Measurements from ENCODE around the gene KDM4B. TPM values are rescaled to one million over a fixed set of nuclear protein-coding genes. Genes with fewer than 3 reads are reported as not detected.

Gene KDM4B
- total and polyA plus RNA-seq, 9 of the 15 experiments (the other 6 are each of a cell fraction or from before 2014, with no cell fraction given) = 0.21 to 29.9 (median 7.3) TPM

DNA sequence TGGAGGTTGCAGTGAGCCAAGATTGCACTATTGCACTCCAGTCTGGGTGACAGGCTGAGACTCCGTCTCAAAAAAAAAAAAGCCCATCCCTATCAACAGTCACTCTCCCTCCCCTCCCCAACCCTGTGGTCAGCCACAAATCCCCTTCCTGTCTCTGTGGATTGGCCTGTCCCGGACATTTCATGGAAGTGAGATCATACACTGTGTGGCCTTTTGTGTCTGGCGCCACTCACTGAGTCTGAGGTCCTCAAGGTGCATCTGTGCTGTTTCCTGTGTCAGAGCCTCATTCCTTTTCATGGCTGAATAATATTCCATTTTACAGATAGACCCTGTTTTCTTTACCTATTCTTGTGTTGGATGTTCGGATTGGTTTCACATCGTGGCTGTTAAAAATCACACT lies 222.2 kb downstream of the KDM4B start (continued):
- TF ChIP-seq MED1 (CRISPR knock-in tag; IDR thresholded peaks at IDR 0.05; ENCODE audit: borderline replicate concordance) = no peak
- TF ChIP-seq CBX8 (IDR thresholded peaks at IDR 0.05; ENCODE audit: borderline replicate concordance, extremely low read depth, low read depth, low read length, poor library complexity, severe bottlenecking) = no peak
- no peak for TF ChIP-seq ZNF436 (CRISPR knock-in tag; IDR thresholded peaks at IDR 0.05)
- no peak for TF ChIP-seq CUX1 (CRISPR knock-in tag; IDR thresholded peaks at IDR 0.05)
- TF ChIP-seq PRMT5 (CRISPR knock-in tag; IDR thresholded peaks at IDR 0.05) = no peak
- TF ChIP-seq ZFP1 (CRISPR knock-in tag; IDR thresholded peaks at IDR 0.05) = no peak
- TF ChIP-seq POLR2H (tag; IDR thresholded peaks at IDR 0.05; ENCODE audit: low read depth) = no peak
- TF ChIP-seq, protein P1, sequence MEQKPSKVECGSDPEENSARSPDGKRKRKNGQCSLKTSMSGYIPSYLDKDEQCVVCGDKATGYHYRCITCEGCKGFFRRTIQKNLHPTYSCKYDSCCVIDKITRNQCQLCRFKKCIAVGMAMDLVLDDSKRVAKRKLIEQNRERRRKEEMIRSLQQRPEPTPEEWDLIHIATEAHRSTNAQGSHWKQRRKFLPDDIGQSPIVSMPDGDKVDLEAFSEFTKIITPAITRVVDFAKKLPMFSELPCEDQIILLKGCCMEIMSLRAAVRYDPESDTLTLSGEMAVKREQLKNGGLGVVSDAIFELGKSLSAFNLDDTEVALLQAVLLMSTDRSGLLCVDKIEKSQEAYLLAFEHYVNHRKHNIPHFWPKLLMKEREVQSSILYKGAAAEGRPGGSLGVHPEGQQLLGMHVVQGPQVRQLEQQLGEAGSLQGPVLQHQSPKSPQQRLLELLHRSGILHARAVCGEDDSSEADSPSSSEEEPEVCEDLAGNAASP (IDR thresholded peaks at IDR 0.05) = no peak
- TF ChIP-seq CBFA2T2 (conservative IDR thresholded peaks at IDR 0.05) = no peak
- TF ChIP-seq, protein P2, sequence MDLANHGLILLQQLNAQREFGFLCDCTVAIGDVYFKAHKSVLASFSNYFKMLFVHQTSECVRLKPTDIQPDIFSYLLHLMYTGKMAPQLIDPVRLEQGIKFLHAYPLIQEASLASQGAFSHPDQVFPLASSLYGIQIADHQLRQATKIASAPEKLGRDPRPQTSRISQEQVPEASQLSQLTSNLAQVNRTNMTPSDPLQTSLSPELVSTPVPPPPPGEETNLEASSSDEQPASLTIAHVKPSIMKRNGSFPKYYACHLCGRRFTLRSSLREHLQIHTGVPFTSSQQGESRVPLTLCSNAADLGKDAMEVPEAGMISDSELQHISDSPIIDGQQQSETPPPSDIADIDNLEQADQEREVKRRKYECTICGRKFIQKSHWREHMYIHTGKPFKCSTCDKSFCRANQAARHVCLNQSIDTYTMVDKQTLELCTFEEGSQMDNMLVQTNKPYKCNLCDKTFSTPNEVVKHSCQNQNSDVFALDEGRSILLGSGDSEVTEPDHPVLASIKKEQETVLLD (IDR thresholded peaks at IDR 0.05) = no peak
- TF ChIP-seq NCOA1 (IDR thresholded peaks at IDR 0.05; ENCODE audit: low read depth) = no peak
- TF ChIP-seq TOE1 (IDR thresholded peaks at IDR 0.05; ENCODE audit: borderline replicate concordance) = no peak
- no peak for TF ChIP-seq TOE1 (CRISPR knock-in tag; IDR thresholded peaks at IDR 0.05; ENCODE audit: borderline replicate concordance, low read depth)
- no peak for TF ChIP-seq SFPQ (IDR thresholded peaks at IDR 0.05; ENCODE audit: low read depth, low read length)
- no peak for TF ChIP-seq PCBP1 (IDR thresholded peaks at IDR 0.05; ENCODE audit: low read depth, low read length, poor library complexity, severe bottlenecking)
- TF ChIP-seq, protein P3, sequence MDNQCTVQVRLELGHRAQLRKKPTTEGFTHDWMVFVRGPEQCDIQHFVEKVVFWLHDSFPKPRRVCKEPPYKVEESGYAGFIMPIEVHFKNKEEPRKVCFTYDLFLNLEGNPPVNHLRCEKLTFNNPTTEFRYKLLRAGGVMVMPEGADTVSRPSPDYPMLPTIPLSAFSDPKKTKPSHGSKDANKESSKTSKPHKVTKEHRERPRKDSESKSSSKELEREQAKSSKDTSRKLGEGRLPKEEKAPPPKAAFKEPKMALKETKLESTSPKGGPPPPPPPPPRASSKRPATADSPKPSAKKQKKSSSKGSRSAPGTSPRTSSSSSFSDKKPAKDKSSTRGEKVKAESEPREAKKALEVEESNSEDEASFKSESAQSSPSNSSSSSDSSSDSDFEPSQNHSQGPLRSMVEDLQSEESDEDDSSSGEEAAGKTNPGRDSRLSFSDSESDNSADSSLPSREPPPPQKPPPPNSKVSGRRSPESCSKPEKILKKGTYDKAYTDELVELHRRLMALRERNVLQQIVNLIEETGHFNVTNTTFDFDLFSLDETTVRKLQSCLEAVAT (IDR thresholded peaks at IDR 0.05) = 0 out of 4 replicates have a peak, but pooled peaks of 1 of the 2 experiments have one; percentile 25
- no peak for TF ChIP-seq ZNF282 (CRISPR knock-in tag; IDR thresholded peaks at IDR 0.05)
